Right lobe of liver (tissue), 4 donors: ENCODE data around the gene LYST.

ENCODE experiments used
- POLR2A ChIP-seq: fragments of 450-650 bp; IDR thresholded peaks from one replicate; pipeline ENCODE4 v1.6.1; 2017; ENCODE audit warnings: antibody characterized with exemption, mild to moderate bottlenecking
- TF ChIP-seq, protein P1 (sequence below), 4 donors: fragments of 200-600 bp in 3 of 4; fragments of 450-650 bp in 1 of 4; IDR thresholded peaks; one replicate each; pipeline versions ENCODE4 v1.5.1 to v1.8.0; 2016 to 2022; ENCODE audit warnings: antibody characterized with exemption in 4 of 4, mild to moderate bottlenecking in 2 of 4
- donor health status: DM: no; HTN: no; CAD: no.
- donor health status: DM: no; HTN: no; CAD: no.
- donor health status: DM: no; HTN: yes; CAD: no.

DNA sequence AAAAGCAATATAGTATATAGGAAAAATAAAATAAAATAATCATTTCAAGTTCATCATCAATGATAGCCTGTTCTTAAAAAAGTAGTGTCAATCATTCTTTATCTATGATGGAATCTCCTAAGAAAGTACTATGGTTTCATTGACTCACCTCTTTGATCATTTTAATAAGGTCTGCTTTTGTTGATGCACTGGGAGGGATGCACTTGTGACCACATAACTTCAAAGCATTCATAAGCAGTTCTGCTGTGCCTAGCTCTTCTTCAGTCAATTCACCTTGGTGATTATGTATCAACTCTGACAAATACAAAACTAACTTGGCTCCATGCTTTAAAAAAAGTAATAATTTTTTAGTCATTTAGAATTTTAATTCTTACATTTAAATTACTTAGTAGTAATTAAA, 132.4 kb downstream of the LYST start:
- no peak for TF ChIP-seq POLR2A
- TF ChIP-seq, protein P1, sequence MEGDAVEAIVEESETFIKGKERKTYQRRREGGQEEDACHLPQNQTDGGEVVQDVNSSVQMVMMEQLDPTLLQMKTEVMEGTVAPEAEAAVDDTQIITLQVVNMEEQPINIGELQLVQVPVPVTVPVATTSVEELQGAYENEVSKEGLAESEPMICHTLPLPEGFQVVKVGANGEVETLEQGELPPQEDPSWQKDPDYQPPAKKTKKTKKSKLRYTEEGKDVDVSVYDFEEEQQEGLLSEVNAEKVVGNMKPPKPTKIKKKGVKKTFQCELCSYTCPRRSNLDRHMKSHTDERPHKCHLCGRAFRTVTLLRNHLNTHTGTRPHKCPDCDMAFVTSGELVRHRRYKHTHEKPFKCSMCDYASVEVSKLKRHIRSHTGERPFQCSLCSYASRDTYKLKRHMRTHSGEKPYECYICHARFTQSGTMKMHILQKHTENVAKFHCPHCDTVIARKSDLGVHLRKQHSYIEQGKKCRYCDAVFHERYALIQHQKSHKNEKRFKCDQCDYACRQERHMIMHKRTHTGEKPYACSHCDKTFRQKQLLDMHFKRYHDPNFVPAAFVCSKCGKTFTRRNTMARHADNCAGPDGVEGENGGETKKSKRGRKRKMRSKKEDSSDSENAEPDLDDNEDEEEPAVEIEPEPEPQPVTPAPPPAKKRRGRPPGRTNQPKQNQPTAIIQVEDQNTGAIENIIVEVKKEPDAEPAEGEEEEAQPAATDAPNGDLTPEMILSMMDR (IDR thresholded peaks at IDR 0.05), result no peak
